ENCODE results near the gene CDKAL1.
"Not testable (repeated sequence)": the region's sequence is repeated elsewhere in the genome, so short reads cannot be mapped to it uniquely, and the experiment has no call there.

The CDKAL1 gene

DNA sequence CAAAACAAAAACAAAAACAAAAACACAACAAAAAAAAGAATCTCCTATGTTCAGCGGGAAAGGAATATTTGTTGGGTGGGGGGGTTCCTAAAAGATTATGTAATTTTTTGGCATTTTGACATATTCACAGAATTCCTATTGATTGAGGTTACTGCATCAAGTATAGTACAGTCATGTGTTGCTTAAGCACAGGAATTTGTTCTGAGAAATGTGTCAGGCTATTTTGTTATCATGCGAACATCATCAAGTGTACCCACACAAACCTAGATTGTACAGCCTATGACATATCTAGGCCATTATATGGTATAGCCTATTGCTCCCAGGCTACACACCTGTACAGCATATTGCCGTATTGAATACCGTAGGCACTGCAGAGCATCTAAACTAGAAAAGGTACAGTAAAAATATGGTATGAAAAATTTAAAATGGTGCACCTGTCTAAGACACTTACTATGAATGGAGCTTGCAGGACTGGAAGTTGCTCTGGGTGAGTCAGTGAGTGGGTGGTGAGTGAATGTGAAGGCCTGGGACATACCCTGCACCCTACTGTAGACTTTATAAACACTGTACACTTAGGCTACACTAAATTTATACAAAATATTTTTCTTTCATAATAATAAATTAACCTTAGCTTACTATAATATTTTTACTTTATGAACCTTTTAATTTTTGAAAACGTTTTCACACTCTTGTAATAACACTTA, 110.6 kb downstream of the CDKAL1 start:
- TF ChIP-seq ZNF565 (CRISPR knock-in tag; conservative IDR thresholded peaks at IDR 0.05; ENCODE audit: low read depth) (no peak), ESRRG (CRISPR knock-in tag; IDR thresholded peaks at IDR 0.05) (no peak), TCF4 (CRISPR knock-in tag; IDR thresholded peaks at IDR 0.05; ENCODE audit: borderline replicate concordance) (no peak), ZNF70 (CRISPR knock-in tag; IDR thresholded peaks at IDR 0.05) (no peak), TOX (CRISPR knock-in tag; IDR thresholded peaks at IDR 0.05; ENCODE audit: borderline replicate concordance) (no peak), BACH2 (CRISPR knock-in tag; IDR thresholded peaks at IDR 0.05; ENCODE audit: borderline replicate concordance) (no peak), OSR1 (CRISPR knock-in tag; IDR thresholded peaks at IDR 0.05) (no peak), ZFP30 (CRISPR knock-in tag; IDR thresholded peaks at IDR 0.05) (no peak), ZFP3 (CRISPR knock-in tag; IDR thresholded peaks at IDR 0.05) (no peak)
- TF ChIP-seq, protein P1, sequence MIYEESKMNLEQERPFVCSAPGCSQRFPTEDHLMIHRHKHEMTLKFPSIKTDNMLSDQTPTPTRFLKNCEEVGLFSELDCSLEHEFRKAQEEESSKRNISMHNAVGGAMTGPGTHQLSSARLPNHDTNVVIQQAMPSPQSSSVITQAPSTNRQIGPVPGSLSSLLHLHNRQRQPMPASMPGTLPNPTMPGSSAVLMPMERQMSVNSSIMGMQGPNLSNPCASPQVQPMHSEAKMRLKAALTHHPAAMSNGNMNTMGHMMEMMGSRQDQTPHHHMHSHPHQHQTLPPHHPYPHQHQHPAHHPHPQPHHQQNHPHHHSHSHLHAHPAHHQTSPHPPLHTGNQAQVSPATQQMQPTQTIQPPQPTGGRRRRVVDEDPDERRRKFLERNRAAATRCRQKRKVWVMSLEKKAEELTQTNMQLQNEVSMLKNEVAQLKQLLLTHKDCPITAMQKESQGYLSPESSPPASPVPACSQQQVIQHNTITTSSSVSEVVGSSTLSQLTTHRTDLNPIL (CRISPR knock-in tag; IDR thresholded peaks at IDR 0.05; ENCODE audit: low read depth) = no peak
- ATAC-seq = no peak

DNA sequence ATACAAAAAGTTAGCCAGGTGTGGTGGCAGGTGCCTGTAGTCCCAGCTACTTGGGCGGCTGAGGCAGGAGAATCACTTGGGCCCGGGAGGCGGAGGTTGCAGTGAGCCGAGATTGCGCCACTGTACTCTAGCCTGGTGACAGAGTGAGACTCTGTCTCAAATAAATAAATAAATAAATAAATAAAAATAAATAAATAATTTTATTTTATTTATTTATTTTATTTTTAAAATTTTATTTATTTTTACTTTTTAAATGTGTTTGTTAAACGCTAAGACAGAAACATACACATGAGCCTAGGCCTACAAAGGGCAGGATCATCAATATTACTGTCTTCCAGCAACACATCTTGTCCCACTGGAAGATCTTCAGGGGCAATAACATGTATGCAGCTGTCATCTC, 111.3 kb downstream of the CDKAL1 start:
- ATAC-seq = not testable (repeated sequence)

DNA sequence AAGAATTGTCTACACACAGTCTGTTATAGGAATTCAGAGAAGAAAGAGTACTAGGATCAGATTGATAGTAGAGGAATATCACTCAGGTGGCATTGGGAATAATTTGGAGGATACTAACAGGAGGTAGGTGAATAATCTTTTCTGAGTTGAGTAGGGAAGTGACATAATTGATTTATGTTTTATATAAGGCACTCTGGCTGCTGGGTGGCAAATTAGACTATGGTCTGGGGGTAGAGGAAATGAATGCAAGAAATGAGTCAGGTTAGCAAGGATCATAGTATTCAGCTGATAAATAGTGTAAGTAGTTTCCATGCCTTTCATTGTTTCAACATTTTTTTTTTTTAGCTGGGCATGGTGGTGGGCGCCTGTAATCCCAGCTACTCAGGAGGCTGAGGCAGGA, 113.3 kb downstream of the CDKAL1 start:
- ATAC-seq = no peak
- TF ChIP-seq BACH2 (CRISPR knock-in tag; IDR thresholded peaks at IDR 0.05; ENCODE audit: borderline replicate concordance) (no peak), ZNF8 (CRISPR knock-in tag; IDR thresholded peaks at IDR 0.05) (no peak), ZNF70 (CRISPR knock-in tag; IDR thresholded peaks at IDR 0.05) (no peak), RARB (CRISPR knock-in tag; IDR thresholded peaks at IDR 0.05) (no peak), TCF4 (CRISPR knock-in tag; IDR thresholded peaks at IDR 0.05; ENCODE audit: borderline replicate concordance) (no peak), ESRRG (CRISPR knock-in tag; IDR thresholded peaks at IDR 0.05) (no peak), ZFP30 (CRISPR knock-in tag; IDR thresholded peaks at IDR 0.05) (no peak), SNAI2 (CRISPR knock-in tag; IDR thresholded peaks at IDR 0.05) (no peak), ISL1 (CRISPR knock-in tag; IDR thresholded peaks at IDR 0.05) (no peak), GLIS3 (CRISPR knock-in tag; IDR thresholded peaks at IDR 0.05) (no peak), PPARA (CRISPR knock-in tag; IDR thresholded peaks at IDR 0.05; ENCODE audit: borderline replicate concordance) (no peak), ZFP3 (CRISPR knock-in tag; IDR thresholded peaks at IDR 0.05) (no peak)
- TF ChIP-seq, protein P2, sequence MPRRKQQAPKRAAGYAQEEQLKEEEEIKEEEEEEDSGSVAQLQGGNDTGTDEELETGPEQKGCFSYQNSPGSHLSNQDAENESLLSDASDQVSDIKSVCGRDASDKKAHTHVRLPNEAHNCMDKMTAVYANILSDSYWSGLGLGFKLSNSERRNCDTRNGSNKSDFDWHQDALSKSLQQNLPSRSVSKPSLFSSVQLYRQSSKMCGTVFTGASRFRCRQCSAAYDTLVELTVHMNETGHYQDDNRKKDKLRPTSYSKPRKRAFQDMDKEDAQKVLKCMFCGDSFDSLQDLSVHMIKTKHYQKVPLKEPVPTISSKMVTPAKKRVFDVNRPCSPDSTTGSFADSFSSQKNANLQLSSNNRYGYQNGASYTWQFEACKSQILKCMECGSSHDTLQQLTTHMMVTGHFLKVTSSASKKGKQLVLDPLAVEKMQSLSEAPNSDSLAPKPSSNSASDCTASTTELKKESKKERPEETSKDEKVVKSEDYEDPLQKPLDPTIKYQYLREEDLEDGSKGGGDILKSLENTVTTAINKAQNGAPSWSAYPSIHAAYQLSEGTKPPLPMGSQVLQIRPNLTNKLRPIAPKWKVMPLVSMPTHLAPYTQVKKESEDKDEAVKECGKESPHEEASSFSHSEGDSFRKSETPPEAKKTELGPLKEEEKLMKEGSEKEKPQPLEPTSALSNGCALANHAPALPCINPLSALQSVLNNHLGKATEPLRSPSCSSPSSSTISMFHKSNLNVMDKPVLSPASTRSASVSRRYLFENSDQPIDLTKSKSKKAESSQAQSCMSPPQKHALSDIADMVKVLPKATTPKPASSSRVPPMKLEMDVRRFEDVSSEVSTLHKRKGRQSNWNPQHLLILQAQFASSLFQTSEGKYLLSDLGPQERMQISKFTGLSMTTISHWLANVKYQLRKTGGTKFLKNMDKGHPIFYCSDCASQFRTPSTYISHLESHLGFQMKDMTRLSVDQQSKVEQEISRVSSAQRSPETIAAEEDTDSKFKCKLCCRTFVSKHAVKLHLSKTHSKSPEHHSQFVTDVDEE (CRISPR knock-in tag; IDR thresholded peaks at IDR 0.05) = no peak
- TF ChIP-seq, protein P3, sequence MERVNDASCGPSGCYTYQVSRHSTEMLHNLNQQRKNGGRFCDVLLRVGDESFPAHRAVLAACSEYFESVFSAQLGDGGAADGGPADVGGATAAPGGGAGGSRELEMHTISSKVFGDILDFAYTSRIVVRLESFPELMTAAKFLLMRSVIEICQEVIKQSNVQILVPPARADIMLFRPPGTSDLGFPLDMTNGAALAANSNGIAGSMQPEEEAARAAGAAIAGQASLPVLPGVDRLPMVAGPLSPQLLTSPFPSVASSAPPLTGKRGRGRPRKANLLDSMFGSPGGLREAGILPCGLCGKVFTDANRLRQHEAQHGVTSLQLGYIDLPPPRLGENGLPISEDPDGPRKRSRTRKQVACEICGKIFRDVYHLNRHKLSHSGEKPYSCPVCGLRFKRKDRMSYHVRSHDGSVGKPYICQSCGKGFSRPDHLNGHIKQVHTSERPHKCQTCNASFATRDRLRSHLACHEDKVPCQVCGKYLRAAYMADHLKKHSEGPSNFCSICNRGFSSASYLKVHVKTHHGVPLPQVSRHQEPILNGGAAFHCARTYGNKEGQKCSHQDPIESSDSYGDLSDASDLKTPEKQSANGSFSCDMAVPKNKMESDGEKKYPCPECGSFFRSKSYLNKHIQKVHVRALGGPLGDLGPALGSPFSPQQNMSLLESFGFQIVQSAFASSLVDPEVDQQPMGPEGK (CRISPR knock-in tag; IDR thresholded peaks at IDR 0.05; ENCODE audit: borderline replicate concordance) = no peak
- TF ChIP-seq, protein P4, sequence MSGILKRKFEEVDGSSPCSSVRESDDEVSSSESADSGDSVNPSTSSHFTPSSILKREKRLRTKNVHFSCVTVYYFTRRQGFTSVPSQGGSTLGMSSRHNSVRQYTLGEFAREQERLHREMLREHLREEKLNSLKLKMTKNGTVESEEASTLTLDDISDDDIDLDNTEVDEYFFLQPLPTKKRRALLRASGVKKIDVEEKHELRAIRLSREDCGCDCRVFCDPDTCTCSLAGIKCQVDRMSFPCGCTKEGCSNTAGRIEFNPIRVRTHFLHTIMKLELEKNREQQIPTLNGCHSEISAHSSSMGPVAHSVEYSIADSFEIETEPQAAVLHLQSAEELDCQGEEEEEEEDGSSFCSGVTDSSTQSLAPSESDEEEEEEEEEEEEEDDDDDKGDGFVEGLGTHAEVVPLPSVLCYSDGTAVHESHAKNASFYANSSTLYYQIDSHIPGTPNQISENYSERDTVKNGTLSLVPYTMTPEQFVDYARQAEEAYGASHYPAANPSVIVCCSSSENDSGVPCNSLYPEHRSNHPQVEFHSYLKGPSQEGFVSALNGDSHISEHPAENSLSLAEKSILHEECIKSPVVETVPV (CRISPR knock-in tag; IDR thresholded peaks at IDR 0.05) = no peak

DNA sequence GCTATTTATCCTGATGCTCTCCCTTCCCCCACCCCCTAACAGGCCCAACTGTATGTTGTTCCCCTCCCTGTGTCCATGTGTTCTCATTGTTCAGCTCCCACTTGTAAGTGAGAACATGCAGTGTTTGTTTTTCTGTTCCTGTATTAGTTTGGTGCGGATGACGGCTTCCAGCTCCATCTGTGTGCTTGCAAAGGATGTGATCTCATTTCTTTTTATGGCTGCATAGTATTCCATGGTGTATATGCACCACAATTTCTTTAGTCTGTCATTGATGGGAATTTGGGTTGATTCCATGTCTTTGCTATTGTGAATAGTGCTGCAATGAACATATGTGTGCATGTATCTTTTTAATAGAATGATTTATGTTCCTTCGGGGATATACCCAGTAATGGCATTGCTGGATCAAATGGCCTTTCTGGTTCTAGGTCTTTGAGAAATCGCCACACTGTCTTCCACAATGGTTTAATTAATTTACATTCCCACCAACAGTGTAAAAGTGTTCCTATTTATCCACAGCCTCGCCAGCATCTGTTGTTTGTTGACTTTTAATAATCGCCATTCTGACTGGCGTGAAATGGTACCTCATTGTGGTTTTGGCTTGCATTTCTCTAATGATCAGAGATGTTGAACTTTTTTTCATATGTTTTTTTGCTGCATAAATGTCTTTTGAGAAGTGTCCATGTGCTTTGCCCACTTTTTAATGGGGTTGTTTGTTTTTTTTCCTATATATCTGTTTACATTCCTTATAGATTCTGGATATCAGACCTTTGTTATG, 115.6 kb downstream of the CDKAL1 start:
- not testable (repeated sequence) for ATAC-seq

All from SK-N-SH treated with all-trans-retinoic acid at 6 μM for 48 hours (cell line).